Non-pigmented ciliary epithelial cell (primary cell): ENCODE data around the gene EML6.

Experiments
- DNase-seq: peaks from one replicate; pipeline ENCODE4 v3.0.0-alpha.2; 2010; ENCODE audit warnings: low read depth

The EML6 gene

DNA sequence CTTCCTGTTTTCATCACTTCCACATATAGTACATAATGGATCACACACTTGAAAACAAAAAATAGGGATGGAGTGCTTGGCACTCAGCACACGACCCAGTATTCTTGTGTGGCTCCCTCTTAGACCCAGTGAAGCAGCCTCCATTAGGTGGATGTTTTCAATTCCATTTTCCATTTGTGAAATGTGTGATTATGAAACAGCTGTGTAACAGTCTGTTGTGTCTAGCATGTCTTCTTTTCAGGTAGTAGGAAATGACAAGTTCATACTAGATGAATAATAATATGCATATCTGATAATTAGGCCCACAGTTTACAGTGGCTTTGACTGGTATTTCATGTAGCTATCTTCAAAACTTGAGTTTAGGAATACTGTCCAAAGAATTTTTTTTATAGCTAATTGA lies 35.5 kb downstream of the EML6 start:
- DNase-seq = no peak

GRCh38 chr2:54760310-54760709 lies 36.8 kb downstream of the EML6 start:
- no peak for DNase-seq

GRCh38 chr2:54763636-54764291 lies 40.3 kb downstream of the EML6 start:
- DNase-seq = no peak

GRCh38 chr2:54767921-54768320 lies 44.5 kb downstream of the EML6 start:
- peak; percentile 45 for DNase-seq

DNA sequence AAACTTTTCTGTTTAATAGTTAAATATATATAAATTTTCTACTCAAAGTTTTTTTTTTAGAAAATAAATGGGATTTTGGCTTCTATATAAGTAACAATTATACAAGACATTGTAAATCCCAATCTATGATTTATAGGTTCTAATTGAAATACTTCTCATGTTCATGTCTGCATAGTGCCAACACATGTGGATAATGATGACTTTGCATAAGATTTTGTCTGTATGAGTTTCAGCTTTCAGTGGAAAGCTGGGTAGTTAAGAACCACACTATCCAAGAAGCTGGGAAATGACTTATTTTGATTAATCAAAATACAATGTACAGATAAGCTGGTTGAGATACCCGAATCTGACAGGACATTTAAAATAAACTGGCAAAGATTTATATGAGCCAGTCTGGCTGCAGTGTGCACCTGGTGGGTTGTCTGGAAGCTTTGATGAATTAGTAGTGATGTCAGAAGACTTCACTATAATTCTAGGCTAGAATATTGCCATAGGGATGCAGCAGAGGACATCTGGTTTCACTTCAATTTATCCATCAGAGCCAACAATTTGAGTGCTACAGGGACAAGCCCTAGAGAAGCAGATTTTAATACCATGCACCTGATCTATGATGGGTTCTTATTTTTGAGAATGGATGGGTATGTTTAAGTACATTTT lies 45.4 kb downstream of the EML6 start:
- DNase-seq = no peak

DNA sequence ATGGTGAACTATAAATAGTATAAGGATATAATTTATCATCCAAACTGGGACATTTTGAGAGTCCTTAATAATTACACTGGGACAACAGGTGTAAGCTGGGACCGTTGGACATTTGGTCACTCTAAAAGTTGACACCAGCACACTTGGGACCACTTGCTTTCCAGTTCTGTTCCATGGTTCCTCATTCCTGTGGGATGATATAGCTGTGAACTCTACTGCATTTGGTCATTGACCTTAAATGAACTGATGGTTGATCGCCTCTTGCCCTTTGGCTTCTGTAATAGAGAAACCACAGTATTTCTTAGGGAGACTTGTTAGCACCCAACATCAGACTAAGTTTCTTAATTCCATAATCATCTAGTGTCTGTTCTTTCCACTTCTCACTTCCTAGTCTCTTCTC lies 46.7 kb downstream of the EML6 start:
- no peak for DNase-seq

DNA sequence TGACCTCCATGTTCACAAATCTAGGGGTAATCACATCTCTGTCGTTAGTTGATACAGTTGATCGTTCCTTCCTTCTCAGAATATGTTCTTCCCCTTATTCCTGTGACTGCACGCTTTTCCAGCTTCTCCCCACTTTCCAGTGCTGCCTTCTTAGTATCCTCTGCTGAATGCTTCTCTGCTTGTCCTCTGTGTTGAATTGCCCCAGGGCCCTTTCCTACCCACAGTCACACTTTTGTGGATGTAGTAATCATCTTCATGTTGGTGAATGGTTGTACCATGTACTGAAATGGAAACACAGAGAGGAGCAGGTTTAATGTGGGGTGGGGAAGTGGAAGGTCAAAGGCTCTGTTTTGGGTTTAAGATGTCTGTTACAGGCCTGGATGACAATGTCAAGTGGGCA lies 47.2 kb downstream of the EML6 start:
- DNase-seq = no peak

DNA sequence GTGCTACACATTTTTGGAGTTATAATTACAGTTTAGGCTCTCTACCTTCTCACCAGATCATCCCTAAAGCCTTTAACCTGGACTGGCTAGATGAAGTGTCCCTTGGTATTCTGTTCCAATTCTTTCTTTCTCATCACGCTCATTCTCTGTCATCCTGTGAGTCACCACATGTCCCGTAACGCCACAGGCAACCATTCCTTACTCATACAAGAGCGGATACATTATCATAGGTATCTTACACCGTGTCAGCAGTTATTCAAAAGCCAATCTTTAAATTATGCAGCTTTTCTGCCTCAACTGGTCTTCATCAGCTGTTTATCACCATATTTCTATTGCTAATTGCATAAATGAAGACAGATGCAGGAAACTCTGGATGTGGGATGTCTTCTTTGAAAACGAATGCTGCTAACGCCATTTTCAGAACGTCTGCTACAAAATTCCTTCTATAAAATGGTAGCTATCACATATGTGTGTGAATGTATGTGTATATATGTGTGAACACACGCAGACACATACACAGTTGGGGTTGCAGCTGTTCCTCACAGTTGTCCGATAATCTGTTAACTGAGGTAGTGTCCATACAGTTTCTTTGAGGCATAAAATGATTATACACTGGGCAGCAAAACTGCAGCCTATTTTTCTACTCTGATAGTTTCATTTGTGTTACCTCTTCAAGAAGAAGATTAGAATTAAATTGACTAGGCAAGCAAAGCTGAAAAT lies 47.9 kb downstream of the EML6 start:
- DNase-seq = no peak

GRCh38 chr2:54772110-54772509 lies 48.6 kb downstream of the EML6 start:
- DNase-seq = peak; percentile 56

- DNase-seq = no peak
Measured at GRCh38 chr2:54772531-54772930, 49.1 kb downstream of the EML6 start.

DNA sequence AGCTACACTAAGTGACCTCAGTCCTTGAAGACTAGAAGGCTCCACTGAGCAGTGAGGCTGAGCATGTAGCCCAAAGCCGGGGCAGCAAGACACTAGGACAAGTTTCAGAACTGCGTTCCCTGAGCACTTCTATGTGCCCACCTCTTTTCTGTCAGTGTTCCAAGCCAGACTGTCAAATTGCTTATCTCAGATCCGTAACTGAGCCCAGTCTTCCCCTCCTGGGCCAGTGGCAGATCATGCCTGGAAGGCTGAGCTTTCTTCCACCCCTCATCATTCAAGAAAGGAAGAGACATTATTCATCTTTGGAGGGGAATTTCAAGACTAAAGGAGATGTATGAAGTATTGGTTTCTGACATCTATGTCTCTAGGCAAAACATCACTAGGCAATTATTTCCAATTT lies 49.8 kb downstream of the EML6 start:
- no peak for DNase-seq

DNA sequence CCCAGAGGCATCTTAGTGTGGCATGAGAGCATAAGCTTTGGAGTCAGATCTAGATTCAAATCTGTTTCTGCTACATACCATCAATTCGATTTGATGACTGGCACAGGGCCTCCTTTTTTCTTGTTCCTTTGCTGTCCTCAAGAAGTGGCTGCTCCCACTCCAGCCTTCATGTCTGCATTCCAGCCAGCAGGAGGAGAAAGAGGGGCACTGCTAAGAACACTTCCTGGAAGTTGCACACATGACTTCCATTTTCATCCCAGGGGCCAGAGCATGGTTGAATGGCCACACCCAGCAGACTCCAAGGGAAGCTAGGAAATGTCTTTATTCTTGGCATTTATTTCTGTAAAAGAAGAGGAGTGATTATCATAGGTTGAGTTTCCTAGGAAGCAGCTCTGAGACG lies 50.4 kb downstream of the EML6 start:
- no peak for DNase-seq

DNA sequence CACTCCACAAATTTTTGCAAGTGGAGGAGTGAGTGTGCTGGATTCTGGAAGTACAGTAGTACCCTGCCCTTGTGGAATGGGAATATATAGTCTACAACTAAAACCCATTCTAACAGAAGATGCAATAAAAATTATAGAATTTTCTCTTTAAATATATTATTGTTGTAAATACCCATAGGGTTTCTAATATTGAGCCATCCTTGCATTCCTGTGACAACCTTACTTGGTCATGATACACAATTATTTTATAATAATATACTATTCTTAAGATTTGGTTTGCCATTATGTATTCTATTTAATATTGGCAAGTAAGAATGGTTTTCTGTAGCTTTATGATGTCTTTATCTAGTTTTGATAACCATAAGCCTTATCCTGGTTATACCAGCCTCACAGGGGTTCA lies 52.2 kb downstream of the EML6 start:
- no peak for DNase-seq

GRCh38 chr2:54776494-54776893 lies 53.0 kb downstream of the EML6 start:
- no peak for DNase-seq

GRCh38 chr2:54783349-54783748 lies 59.9 kb downstream of the EML6 start:
- DNase-seq = no peak

DNA sequence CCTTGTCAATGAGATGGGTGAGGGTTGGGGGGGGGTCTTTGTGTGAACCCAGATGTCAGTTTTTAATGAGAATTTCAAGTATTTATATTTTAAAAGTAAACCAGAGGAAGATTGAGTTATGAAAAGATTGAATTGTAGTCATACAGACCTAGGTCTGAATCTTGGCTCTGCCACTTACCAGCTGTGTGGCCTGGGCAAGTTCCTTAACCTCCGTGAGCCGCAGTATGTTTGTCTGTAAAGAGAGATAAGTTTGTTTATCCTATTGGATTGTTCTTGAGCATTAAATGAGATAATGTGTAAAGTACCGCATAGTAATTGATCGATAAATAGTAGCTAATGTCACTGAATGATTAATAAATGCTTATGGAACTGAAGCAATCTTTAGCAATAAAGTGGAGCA lies 63.8 kb downstream of the EML6 start:
- no peak for DNase-seq

DNA sequence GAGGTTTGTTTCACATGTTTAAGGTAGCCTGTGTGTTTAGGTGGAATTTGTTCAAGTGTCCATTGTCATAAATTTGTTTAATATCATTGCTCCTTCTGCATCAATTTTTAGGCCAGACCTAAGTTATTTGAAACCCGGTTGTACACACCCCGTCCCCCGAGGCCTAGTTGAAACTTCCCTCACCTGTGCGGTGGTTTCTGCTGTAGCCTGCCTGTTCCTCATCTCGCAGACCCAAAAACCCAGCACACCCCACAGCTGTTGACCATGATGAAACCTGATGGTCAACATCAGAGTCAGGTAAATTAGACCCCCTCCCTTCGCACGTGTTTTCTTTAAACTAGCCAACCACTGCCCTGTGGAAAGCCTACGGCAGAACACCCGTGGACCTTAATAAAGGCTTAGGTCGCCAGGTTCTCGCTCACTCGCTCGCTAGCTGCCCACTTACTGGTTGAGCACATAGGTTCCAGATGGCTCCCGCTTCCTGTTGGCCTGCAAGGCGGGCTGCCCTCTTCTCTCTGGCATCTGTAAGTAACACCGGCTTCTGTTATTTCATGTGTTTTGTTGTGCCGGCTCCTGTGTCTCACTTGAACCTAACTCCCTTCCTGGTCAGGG lies 64.4 kb downstream of the EML6 start:
- DNase-seq = no peak

- DNase-seq = no peak
Measured at GRCh38 chr2:54789878-54790277, 66.4 kb downstream of the EML6 start.

GRCh38 chr2:54791831-54792230 lies 68.4 kb downstream of the EML6 start:
- no peak for DNase-seq

DNA sequence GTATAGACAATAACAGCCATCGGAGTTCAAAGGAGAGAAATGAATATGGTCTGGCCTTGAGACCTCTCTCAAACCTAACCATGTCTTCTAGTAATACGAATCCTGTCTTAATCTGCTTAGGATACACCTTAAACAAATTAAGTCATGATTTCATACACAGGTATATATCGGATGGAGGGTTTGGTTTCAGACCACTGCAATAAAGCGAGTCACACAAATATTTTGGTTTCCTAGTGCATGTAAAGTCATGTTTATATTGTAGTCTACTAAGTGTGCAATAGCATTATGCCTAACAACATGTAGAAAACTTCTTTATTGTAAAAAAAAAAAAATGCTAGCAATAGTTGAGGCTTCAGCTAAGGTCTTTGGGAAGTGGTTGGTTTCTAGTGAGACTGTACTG lies 73.8 kb downstream of the EML6 start:
- DNase-seq = no peak

GRCh38 chr2:54801352-54801751 lies 77.9 kb downstream of the EML6 start:
- no peak for DNase-seq

DNA sequence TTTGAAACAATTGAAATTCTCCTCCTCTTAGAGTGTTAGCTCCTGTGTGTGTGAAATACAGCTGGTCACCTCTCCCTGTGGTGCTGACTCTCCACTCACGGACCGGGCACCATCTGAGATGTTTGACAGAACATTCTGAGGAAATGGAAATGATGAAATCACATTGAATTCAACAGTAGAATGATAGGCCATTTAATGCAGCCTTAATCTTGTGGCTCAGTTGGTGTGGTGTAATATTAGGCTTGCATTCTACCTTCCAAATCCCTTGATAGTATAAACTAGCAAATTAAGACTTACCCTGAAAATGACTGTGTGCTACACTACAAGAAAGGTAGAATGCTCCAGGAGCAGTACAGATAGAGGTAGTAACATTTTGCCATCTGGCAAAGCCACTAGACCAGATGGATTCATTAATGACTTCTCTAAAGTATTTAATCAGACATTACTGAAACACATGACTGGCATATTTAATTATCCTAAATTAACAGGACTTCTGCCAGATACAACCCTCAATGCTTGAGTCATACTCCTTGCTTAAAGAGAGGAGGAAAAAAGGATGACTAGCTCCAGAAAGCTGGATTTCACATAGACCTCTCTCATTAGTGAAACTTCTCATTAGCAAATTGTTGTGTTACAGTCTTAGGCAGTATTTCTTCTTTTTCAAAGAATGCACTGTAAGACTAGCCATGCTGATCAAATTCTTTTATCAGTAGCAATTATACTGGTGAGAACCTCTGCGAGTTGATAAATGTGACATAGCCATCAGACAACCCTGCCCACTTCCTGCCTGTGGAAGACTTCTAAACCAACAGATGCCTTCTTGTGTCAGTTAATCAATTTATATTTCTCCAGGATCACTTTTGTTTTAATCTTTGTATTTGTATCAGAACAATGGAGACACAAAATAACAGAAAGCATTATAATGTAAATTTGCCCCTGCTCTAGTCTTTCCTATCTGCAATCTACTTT lies 80.6 kb downstream of the EML6 start:
- no peak for DNase-seq
